GM12891 (cell line): ENCODE data around the gene SLC35A4.

Source experiments
- DNase-seq: peaks from one replicate; pipeline ENCODE4 v3.0.0; 2011; ENCODE audit warnings: low spot score; ENCODE audit not compliant: insufficient read length
- FAIRE-seq: peaks from 2 replicates; lab custom pipeline; 2011; peaks lifted over from hg19 to GRCh38; lab: Jason Lieb, UNC
- PAX5 ChIP-seq: IDR thresholded peaks from 2 replicates; pipeline ENCODE4 v1.6.1; 2011; ENCODE audit warnings: low read length, moderate library complexity, mild to moderate bottlenecking; ENCODE audit not compliant: insufficient read depth, severe bottlenecking
- POLR2A ChIP-seq: IDR thresholded peaks from 2 replicates; pipeline ENCODE4 v1.6.1; 2011; ENCODE audit warnings: low read depth, low read length, control low read depth
- POLR2AphosphoS5 ChIP-seq: IDR thresholded peaks from 2 replicates; pipeline ENCODE4 v1.6.1; 2011; ENCODE audit warnings: low read depth, low read length, control low read depth
- POU2F2 ChIP-seq: IDR thresholded peaks from 2 replicates; pipeline ENCODE4 v1.6.1; 2011; ENCODE audit warnings: low read depth, mild to moderate bottlenecking, control low read depth, low read length, moderate library complexity
- SPI1 ChIP-seq: IDR thresholded peaks from 2 replicates; pipeline ENCODE4 v1.6.1; 2011; ENCODE audit warnings: low read depth, low read length, control low read depth
- TAF1 ChIP-seq: IDR thresholded peaks from 2 replicates; pipeline ENCODE4 v1.6.1; 2011; ENCODE audit warnings: low read depth, low read length, control low read depth

SLC35A4 gene

DNA sequence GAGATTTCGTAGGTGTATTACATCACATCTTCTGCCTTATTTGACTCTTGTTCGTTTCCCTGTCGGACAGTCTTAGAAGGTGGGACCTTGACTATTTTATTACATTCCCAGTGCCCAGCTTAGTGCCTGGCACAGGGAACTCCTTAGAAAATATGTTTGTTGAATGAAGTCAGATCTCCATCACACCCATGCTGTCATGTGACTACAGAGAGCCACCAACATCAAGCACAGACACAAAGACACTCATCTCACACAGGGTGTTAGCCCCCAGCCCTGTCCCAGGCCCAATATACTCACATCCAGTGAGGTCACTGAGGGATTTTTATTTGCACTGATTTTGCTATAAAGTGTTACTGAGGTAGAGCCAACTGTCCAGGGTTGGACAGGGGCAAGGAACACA, 6.7 kb upstream of the SLC35A4 start:
- TF ChIP-seq POU2F2 (no peak), POLR2AphosphoS5 (no peak), POLR2A (no peak), PAX5 (no peak), SPI1 (no peak), TAF1 (no peak)
- DNase-seq = no peak
- FAIRE-seq = no peak

GRCh38 chr5:140558542-140558941, 6.1 kb upstream of the SLC35A4 start:
- no peak for DNase-seq
- no peak for TF ChIP-seq SPI1
- TF ChIP-seq PAX5 = no peak
- no peak for TF ChIP-seq TAF1
- no peak for TF ChIP-seq POLR2A
- no peak for TF ChIP-seq POLR2AphosphoS5
- TF ChIP-seq POU2F2 = no peak
- FAIRE-seq = no peak

GRCh38 chr5:140560227-140560626, 4.4 kb upstream of the SLC35A4 start:
- TF ChIP-seq POU2F2 (no peak), POLR2AphosphoS5 (no peak), TAF1 (no peak), POLR2A (no peak), SPI1 (no peak), PAX5 (no peak)
- DNase-seq (no peak), FAIRE-seq (no peak)

DNA sequence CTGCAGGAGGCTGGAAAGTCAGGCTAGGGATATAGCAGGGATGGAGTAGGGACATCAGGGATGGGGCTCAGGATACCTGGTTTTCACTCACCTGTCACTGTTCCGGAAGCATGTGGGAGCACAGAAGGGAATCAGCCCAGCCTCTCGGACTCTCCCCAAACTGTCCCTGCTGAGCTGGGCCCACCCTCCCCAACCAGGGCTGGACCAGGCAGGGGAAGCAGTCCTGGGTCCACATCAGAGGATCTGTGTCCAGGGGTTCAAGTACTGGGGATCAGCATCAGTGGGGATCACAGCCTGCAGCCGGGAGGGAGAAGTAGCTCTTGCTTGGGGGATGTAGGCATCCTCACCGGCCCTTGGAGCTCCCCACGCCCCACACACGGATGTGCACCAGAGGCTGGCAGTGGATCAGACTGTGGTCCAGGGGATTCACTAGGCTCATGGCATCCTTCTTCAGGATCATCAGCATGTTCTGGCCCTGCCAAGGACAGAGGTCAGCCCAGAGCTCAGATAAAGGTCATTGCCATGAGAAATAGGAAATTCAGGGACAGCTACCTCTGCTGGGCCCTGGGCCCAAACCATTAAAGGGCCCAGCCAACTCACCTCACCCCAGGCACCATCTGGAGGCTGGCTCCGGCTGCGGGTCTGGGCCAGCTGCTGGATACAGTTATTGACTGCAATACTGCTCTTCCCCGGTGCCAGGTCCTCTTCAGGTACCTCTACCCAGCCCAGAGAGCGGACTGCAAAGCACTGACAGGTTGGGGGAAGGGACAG, 2.7 kb upstream of the SLC35A4 start:
- TF ChIP-seq POU2F2 (no peak), POLR2A (no peak), POLR2AphosphoS5 (no peak), SPI1 (no peak), TAF1 (no peak), PAX5 (no peak)
- no peak for FAIRE-seq
- DNase-seq = no peak

GRCh38 chr5:140563596-140563995, 1.0 kb upstream of the SLC35A4 start:
- no peak for DNase-seq
- FAIRE-seq = peak; percentile 80
- no peak for TF ChIP-seq SPI1

DNA sequence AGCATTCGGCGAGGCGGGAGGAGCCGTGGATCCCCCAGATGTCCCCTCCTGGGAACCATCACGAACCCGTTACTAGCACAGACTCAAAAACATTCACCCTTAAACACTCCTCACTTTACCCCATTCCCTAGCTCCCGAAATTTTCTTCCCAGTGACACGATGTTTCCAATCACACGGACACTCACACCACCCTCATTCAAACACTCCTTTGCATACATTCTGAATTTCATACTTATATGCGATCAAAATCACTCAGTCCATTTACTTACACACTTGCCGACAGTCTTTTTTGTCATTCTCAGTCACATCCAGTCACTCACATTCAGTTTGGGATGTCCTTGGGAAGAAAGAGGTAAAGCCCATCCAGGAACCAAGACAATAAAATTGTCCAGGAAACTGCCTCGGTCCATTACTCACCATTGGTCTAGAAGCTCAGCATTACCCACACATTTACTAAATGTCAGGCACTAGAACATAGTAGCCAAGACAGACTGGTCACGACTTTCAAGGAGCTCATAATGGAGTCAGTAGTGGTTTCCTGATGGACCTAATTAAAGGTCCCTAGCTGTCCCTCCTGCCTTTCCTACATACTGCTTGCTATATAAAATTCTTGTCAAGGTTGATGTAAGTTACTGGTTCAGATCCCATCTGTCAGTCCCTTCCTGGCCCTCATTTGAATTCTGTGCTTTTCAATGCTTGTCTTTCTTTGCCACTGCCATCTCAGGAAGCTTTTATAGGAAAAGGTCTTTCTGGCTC, 574 bp downstream of the SLC35A4 start:
- FAIRE-seq (peak; percentile 13), DNase-seq (no peak)

GRCh38 chr5:140565780-140566095, 1.1 kb downstream of the SLC35A4 start:
- FAIRE-seq = no peak
- no peak for DNase-seq
- TF ChIP-seq POU2F2 (no peak), SPI1 (no peak), TAF1 (no peak), POLR2AphosphoS5 (no peak), PAX5 (no peak), POLR2A (no peak)

More for the DNA sequence above, 574 bp downstream of the SLC35A4 start:
- TF ChIP-seq TAF1 (no peak), SPI1 (no peak), POLR2AphosphoS5 (no peak), POU2F2 (no peak), PAX5 (no peak), POLR2A (no peak)

GRCh38 chr5:140566665-140567064, 2.0 kb downstream of the SLC35A4 start:
- DNase-seq = no peak
- TF ChIP-seq TAF1 = no peak
- no peak for TF ChIP-seq POLR2A
- TF ChIP-seq SPI1 = no peak
- TF ChIP-seq POLR2AphosphoS5 = no peak
- no peak for TF ChIP-seq POU2F2
- no peak for TF ChIP-seq PAX5
- no peak for FAIRE-seq

DNA sequence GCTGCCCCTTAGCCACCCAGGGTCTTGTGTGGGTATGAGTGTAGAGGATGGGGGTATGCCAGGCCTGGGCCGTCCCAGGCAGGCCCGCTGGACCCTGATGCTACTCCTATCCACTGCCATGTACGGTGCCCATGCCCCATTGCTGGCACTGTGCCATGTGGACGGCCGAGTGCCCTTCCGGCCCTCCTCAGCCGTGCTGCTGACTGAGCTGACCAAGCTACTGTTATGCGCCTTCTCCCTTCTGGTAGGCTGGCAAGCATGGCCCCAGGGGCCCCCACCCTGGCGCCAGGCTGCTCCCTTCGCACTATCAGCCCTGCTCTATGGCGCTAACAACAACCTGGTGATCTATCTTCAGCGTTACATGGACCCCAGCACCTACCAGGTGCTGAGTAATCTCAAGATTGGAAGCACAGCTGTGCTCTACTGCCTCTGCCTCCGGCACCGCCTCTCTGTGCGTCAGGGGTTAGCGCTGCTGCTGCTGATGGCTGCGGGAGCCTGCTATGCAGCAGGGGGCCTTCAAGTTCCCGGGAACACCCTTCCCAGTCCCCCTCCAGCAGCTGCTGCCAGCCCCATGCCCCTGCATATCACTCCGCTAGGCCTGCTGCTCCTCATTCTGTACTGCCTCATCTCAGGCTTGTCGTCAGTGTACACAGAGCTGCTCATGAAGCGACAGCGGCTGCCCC, 2.6 kb downstream of the SLC35A4 start:
- TF ChIP-seq SPI1 = no peak
- TF ChIP-seq POLR2A = no peak
- no peak for TF ChIP-seq PAX5
- no peak for TF ChIP-seq POU2F2
- no peak for TF ChIP-seq POLR2AphosphoS5
- TF ChIP-seq TAF1 = no peak
- no peak for DNase-seq
- no peak for FAIRE-seq
